Measurements from ENCODE around the gene ARFGAP1. TPM values are rescaled to one million over a fixed set of nuclear protein-coding genes. Genes with fewer than 3 reads are reported as not detected.

The ARFGAP1 gene
- total and polyA plus RNA-seq, 2 of the 8 experiments (the other 6 are each of a cell fraction or from before 2014, with no cell fraction given): 93.7 to 100 TPM

DNA sequence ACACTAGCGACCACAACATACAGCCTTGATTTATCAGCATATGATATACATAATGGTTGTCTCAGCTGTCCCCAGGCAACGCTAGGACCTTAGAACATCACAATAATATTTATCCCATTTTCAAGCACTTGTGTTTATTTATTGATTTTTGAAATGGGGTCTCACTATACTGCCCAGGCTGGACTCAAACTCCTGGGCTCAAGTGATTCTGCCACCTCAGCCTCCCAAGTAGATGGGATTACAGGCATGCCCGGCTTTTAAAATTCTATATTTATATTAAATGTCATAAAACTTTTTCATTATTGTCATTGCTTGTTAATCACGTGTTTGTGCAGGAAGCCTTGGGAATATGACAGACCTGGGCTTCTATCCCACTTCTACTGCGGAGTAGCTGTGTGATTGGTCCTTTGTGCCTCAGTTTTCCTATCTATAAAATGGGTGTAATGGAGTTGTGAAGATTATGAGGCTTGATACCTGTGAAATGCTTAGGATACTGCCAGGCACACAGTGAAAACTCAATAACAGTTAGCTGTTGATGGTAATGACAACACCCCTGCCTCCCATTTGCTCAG is 30.6 kb downstream of the ARFGAP1 start:
- Histone ChIP-seq H3K56ac (replicated peaks; ENCODE audit: insufficient read length, low read depth, low read length) (no peak overlapping the region), H3K36me3 (ENCODE audit: control insufficient read depth in 2 of 4, insufficient read depth in 4 of 4, low read length in 3 of 4) (no peaks in the 10 kb centered on the region)

More for the DNA sequence above, 30.6 kb downstream of the ARFGAP1 start:
- DNase-seq (ENCODE audit: low read depth in 1 of 2, low spot score in 2 of 2) (no peak), FAIRE-seq (no peak)
- no peaks in the 10 kb centered on the region for H3K4me1 ChIP-seq (replicated peaks in 1 of 4; ENCODE audit: control insufficient read depth in 3 of 4, insufficient read depth in 4 of 4, low read length in 3 of 4)
- no peak overlapping the region for H3K14ac ChIP-seq (ENCODE audit: insufficient read length)
- H2BK12ac ChIP-seq (ENCODE audit: low read depth, low read length): no peak overlapping the region; the same call in 1 of the 2 replicates
- POLR2A ChIA-PET (ENCODE audit: partially characterized antibody): no interaction called here
- no peak overlapping the region for H2BK15ac ChIP-seq (ENCODE audit: low read length)
- no peaks in the 10 kb centered on the region for H3K79me1 ChIP-seq (ENCODE audit: low read depth, low read length)
- H3K9me3 ChIP-seq (ENCODE audit: insufficient read depth in 2 of 2, low read depth in 1 of 2, low read length in 1 of 2): no peaks in the 10 kb centered on the region
- H3K23me2 ChIP-seq (ENCODE audit: low read depth, low read length): no peaks in the 10 kb centered on the region
- WGBS, 2 experiments (ENCODE audit: extremely low coverage in 1 of 2, insufficient coverage in 1 of 2, insufficient read length in 1 of 2, insufficient replicate concordance in 2 of 2, low coverage in 1 of 2, low lambda C conversion rate in 2 of 2, missing lambda C conversion rate in 1 of 2): 82% methylated on average over 5 of the region's 5 CpGs; no CpG with 5 or more reads in 1 of the 2 experiments
- no peak overlapping the region for H4K8ac ChIP-seq (ENCODE audit: extremely low read depth, insufficient read depth, low read length)
- H3K4ac ChIP-seq (replicated peaks; ENCODE audit: insufficient read length, low read depth, low read length): no peak overlapping the region
- TF ChIP-seq CBX5 (IDR thresholded peaks at IDR 0.05; ENCODE audit: low read depth, low read length) (no peak), KDM1A (IDR thresholded peaks at IDR 0.05; ENCODE audit: borderline replicate concordance, low read length) (no peak), EZH2 (IDR thresholded peaks at IDR 0.05; ENCODE audit: low read depth, low read length, severe bottlenecking) (no peak), POLR2A (IDR thresholded peaks at IDR 0.05; ENCODE audit: control extremely low read depth in 1 of 2, low read depth in 2 of 2, low read length in 2 of 2) (no peak)
- H4K91ac ChIP-seq (replicated peaks; ENCODE audit: insufficient read length, low read length): no peak overlapping the region
- no peak overlapping the region for H3K4me2 ChIP-seq (ENCODE audit: insufficient read depth in 1 of 2, low read depth in 2 of 2, low read length in 2 of 2)
- no peaks in the 10 kb centered on the region for H4K20me1 ChIP-seq (replicated peaks in 1 of 2; ENCODE audit: control insufficient read depth in 1 of 2, insufficient read depth in 2 of 2, low read length in 2 of 2)
- no peak overlapping the region for H2AK5ac ChIP-seq (ENCODE audit: low read depth, low read length)
- no peak overlapping the region for H3K23ac ChIP-seq (ENCODE audit: insufficient read length)
- no peak overlapping the region for H3K4me3 ChIP-seq (ENCODE audit: extremely low read depth in 1 of 4, insufficient read depth in 2 of 4, low read depth in 3 of 4, low read length in 4 of 4)
- no peak overlapping the region for H3K18ac ChIP-seq (ENCODE audit: extremely low read depth, low read length)
- H3K27ac ChIP-seq (ENCODE audit: low read depth, low read length): no peak overlapping the region
- no peak overlapping the region for H2BK5ac ChIP-seq (ENCODE audit: low read depth, low read length)
- CTCF ChIA-PET (ENCODE audit: partially characterized antibody): interaction anchor here (1.7 kb wide), 1 partner anchor 12 kb away, joined by 7 read pairs; no protein-coding TSS in a partner anchor
- no peak overlapping the region for H3K9ac ChIP-seq (replicated peaks in 1 of 4; ENCODE audit: extremely low read depth in 1 of 4, low read depth in 3 of 4, low read length in 3 of 4)
- no peaks in the 10 kb centered on the region for H3K79me2 ChIP-seq (ENCODE audit: control insufficient read depth in 1 of 2, insufficient read depth in 2 of 2, low read length in 2 of 2)
- H2AFZ ChIP-seq (ENCODE audit: low read length): no peak overlapping the region
- no peak overlapping the region for H2BK120ac ChIP-seq (replicated peaks; ENCODE audit: low read depth, low read length)
- no peak overlapping the region for H4K5ac ChIP-seq (ENCODE audit: insufficient read length, low read depth, low read length)
- H2BK20ac ChIP-seq (ENCODE audit: low read length): no peak overlapping the region
- H3K27me3 ChIP-seq (replicated peaks in 1 of 4; ENCODE audit: control insufficient read depth in 3 of 4, extremely low read depth in 1 of 4, insufficient read depth in 3 of 4, low read length in 3 of 4): peaks cover 0 to 4% (median 2%) of the 10 kb centered on the region in 4 experiments; a peak in 2 of 7 replicates
